WI38 (cell line): ENCODE measurements around the gene TMEM69.
A peak's percentile ranks its signal among the peaks of the same experiment; 100 is the strongest.

ENCODE experiments used
- H3K4me3 ChIP-seq: 2 replicates; pipeline ENCODE4 v1.5.1; 2011; ENCODE audit warnings: low read depth, mild to moderate bottlenecking, control low read depth, low read length
- CTCF ChIP-seq: IDR thresholded peaks from 2 replicates; pipeline ENCODE4 v1.5.1; 2012; ENCODE audit warnings: low read depth, mild to moderate bottlenecking, control low read depth, low read length

The TMEM69 gene

GRCh38 chr1:45677751-45678245 is 10.2 kb upstream of the TMEM69 start:
- H3K4me3 ChIP-seq = no peak overlapping the region
- TF ChIP-seq CTCF = no peak

GRCh38 chr1:45678489-45678888 is 9.5 kb upstream of the TMEM69 start:
- no peak overlapping the region for H3K4me3 ChIP-seq
- no peak for TF ChIP-seq CTCF

- H3K4me3 ChIP-seq = no peak overlapping the region
- TF ChIP-seq CTCF = no peak
Measured at GRCh38 chr1:45679123-45679522, 8.9 kb upstream of the TMEM69 start.

GRCh38 chr1:45682942-45683341 is 5.0 kb upstream of the TMEM69 start:
- TF ChIP-seq CTCF = no peak
- H3K4me3 ChIP-seq = no peak overlapping the region

GRCh38 chr1:45684402-45684801 is 3.6 kb upstream of the TMEM69 start:
- no peak for TF ChIP-seq CTCF
- peak overlapping the region; percentile 100 for H3K4me3 ChIP-seq

- peak overlapping the region; percentile 100 for H3K4me3 ChIP-seq
- TF ChIP-seq CTCF = no peak
Measured at GRCh38 chr1:45685308-45686014, 2.5 kb upstream of the TMEM69 start.

- no peak for TF ChIP-seq CTCF
- H3K4me3 ChIP-seq = peak overlapping the region; percentile 100
Measured at GRCh38 chr1:45686015-45686287, 2.0 kb upstream of the TMEM69 start.
